ENCODE measurements around the gene ARHGEF2.
A peak's percentile ranks its signal among the peaks of the same experiment; 100 is the strongest.

Gene ARHGEF2

GRCh38 chr1:155942578-155943141 is 35.7 kb downstream of the ARHGEF2 start:
- Histone ChIP-seq H3K27ac (ENCODE audit: low read depth, low read length) (no peak overlapping the region), H3K9me3 (ENCODE audit: control insufficient read depth, insufficient read depth, low read length) (no peaks in the 10 kb centered on the region), H3K79me2 (ENCODE audit: control insufficient read depth, low read length) (no peaks in the 10 kb centered on the region), H3K9me2 (replicated peaks; ENCODE audit: control insufficient read depth, low read length) (no peaks in the 10 kb centered on the region), H3K27me3 (ENCODE audit: control insufficient read depth, low read length) (no peaks in the 10 kb centered on the region), H3K4me3 (ENCODE audit: low read length) (no peak overlapping the region), H3K36me3 (ENCODE audit: control insufficient read depth, low read length) (peaks cover 25% of the 10 kb centered on the region), H3F3A (ENCODE audit: control insufficient read depth, insufficient read depth) (peaks cover 3% of the 10 kb centered on the region; the same call in 1 of the 2 replicates), H3K4me2 (ENCODE audit: low read length) (no peak overlapping the region), H4K20me1 (ENCODE audit: control insufficient read depth, insufficient read depth, low read depth, low read length) (no peaks in the 10 kb centered on the region), H3K4me1 (ENCODE audit: control insufficient read depth, low read length) (peaks cover 74% of the 10 kb centered on the region)
- TF ChIP-seq, protein P1, sequence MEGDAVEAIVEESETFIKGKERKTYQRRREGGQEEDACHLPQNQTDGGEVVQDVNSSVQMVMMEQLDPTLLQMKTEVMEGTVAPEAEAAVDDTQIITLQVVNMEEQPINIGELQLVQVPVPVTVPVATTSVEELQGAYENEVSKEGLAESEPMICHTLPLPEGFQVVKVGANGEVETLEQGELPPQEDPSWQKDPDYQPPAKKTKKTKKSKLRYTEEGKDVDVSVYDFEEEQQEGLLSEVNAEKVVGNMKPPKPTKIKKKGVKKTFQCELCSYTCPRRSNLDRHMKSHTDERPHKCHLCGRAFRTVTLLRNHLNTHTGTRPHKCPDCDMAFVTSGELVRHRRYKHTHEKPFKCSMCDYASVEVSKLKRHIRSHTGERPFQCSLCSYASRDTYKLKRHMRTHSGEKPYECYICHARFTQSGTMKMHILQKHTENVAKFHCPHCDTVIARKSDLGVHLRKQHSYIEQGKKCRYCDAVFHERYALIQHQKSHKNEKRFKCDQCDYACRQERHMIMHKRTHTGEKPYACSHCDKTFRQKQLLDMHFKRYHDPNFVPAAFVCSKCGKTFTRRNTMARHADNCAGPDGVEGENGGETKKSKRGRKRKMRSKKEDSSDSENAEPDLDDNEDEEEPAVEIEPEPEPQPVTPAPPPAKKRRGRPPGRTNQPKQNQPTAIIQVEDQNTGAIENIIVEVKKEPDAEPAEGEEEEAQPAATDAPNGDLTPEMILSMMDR (IDR thresholded peaks at IDR 0.05; ENCODE audit: low read depth, low read length, poor library complexity, severe bottlenecking), result no peak
- TF ChIP-seq EZH2phosphoT487 (IDR thresholded peaks at IDR 0.05; ENCODE audit: borderline replicate concordance, low read length), result no peak

- Histone ChIP-seq H3K4me2 (ENCODE audit: low read length) (peak overlapping the region; percentile 49), H3K4me3 (ENCODE audit: low read length) (no peak overlapping the region)
Measured at GRCh38 chr1:155941845-155942531, 36.4 kb downstream of the ARHGEF2 start.

DNA sequence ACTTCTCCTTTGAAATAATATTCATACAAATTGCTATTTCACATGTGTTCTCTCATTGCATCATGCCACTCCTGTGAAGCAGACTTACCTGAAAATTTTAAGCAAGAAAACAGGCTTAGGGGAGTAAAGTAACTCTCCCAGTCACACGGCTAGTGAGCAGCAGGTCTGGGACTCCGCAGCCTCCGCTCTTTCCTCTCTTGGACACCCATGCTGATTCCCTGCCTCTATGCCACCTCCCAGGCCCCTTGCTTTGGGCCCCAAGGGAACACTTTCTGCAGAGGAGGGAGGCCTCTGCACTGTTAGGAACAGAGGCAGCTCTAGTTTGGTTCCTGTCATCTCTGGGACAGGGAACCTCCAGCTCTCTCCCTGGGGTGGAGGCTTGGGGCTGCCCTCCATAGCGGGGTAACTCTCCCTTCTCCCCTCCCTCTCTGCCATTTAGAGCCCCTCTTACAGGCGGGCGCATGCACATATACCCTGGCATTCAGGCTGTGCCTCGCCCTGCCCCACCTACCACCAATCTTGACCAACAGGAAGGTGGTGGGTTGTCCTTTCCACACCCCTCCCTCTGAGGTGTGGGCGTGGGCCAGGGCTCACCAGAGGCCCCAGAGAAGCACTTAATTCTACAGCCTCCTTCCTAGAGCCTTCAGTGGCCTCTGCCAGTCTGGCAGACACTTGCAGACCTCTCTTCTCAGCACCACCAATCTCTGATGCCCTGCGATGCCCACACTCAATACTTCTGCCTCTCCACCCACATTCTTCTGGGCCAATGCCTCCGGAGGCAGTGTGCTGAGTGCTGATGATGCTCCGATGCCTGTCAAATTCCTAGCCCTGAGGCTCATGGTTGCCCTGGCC is 37.1 kb downstream of the ARHGEF2 start, which contains the start of gene RXFP4:
Gene RXFP4 (plus strand): TSS at position 646 of the 852 bp plus-strand sequence. CDS start 72 bp downstream, at position 718.
- no peaks in the 10 kb centered on the region for H3K27me3 ChIP-seq (ENCODE audit: control insufficient read depth, low read length)
- H3K4me1 ChIP-seq (ENCODE audit: control insufficient read depth, low read length), result peaks cover 60% of the 10 kb centered on the region
- peak within 1 kb of the TSS; percentile 4 for H3K4me3 ChIP-seq (ENCODE audit: low read length)
- TF ChIP-seq, protein P1 (IDR thresholded peaks at IDR 0.05; ENCODE audit: low read depth, low read length, poor library complexity, severe bottlenecking), result no peak
- no peak for TF ChIP-seq EZH2phosphoT487 (IDR thresholded peaks at IDR 0.05; ENCODE audit: borderline replicate concordance, low read length)
- peak within 1 kb of the TSS; percentile 28 for H3K27ac ChIP-seq (ENCODE audit: low read depth, low read length)
- H3F3A ChIP-seq (ENCODE audit: control insufficient read depth, insufficient read depth), result peaks cover 5% of the 10 kb centered on the region
- peaks cover 11% of the 10 kb centered on the region for H3K36me3 ChIP-seq (ENCODE audit: control insufficient read depth, low read length)
- no peaks in the 10 kb centered on the region for H4K20me1 ChIP-seq (ENCODE audit: control insufficient read depth, insufficient read depth, low read depth, low read length)
- no peaks in the 10 kb centered on the region for H3K79me2 ChIP-seq (ENCODE audit: control insufficient read depth, low read length)
- H3K4me2 ChIP-seq (ENCODE audit: low read length), result peak within 1 kb of the TSS; percentile 49
- H3K9me3 ChIP-seq (ENCODE audit: control insufficient read depth, insufficient read depth, low read length), result no peaks in the 10 kb centered on the region
- no peaks in the 10 kb centered on the region for H3K9me2 ChIP-seq (replicated peaks; ENCODE audit: control insufficient read depth, low read length)

More at GRCh38 chr1:155941845-155942531, 36.4 kb downstream of the ARHGEF2 start:
- Histone ChIP-seq H3K79me2 (ENCODE audit: control insufficient read depth, low read length) (no peaks in the 10 kb centered on the region), H4K20me1 (ENCODE audit: control insufficient read depth, insufficient read depth, low read depth, low read length) (no peaks in the 10 kb centered on the region), H3K9me3 (ENCODE audit: control insufficient read depth, insufficient read depth, low read length) (no peaks in the 10 kb centered on the region), H3F3A (ENCODE audit: control insufficient read depth, insufficient read depth) (peaks cover 3% of the 10 kb centered on the region; the same call in 1 of the 2 replicates), H3K27ac (ENCODE audit: low read depth, low read length) (no peak overlapping the region), H3K36me3 (ENCODE audit: control insufficient read depth, low read length) (peaks cover 18% of the 10 kb centered on the region), H3K4me1 (ENCODE audit: control insufficient read depth, low read length) (peaks cover 68% of the 10 kb centered on the region), H3K9me2 (replicated peaks; ENCODE audit: control insufficient read depth, low read length) (no peaks in the 10 kb centered on the region), H3K27me3 (ENCODE audit: control insufficient read depth, low read length) (no peaks in the 10 kb centered on the region)
- TF ChIP-seq, protein P1 (IDR thresholded peaks at IDR 0.05; ENCODE audit: low read depth, low read length, poor library complexity, severe bottlenecking), result no peak
